AG09309 (cell line): ENCODE results near the gene SLC45A3.

Experiments used
- DNase-seq: peaks from one replicate; pipeline ENCODE4 v3.0.0-alpha.2; 2010; ENCODE audit warnings: low read depth
- H3K4me3 ChIP-seq: 2 replicates; pipeline ENCODE4 v1.5.1; 2011; ENCODE audit warnings: mild to moderate bottlenecking, low read depth, low read length, moderate library complexity; ENCODE audit not compliant: control insufficient read depth
- CTCF ChIP-seq: IDR thresholded peaks from 2 replicates; pipeline ENCODE4 v1.5.1; 2011; ENCODE audit warnings: mild to moderate bottlenecking, low read depth, low read length, inconsistent platforms; ENCODE audit not compliant: insufficient read depth, control insufficient read depth; ENCODE audit errors: missing control alignments

The SLC45A3 gene

GRCh38 chr1:205612556-205612955 is 67.8 kb downstream of the SLC45A3 start:
- H3K4me3 ChIP-seq = no peak overlapping the region
- no peak for TF ChIP-seq CTCF
- DNase-seq = no peak

GRCh38 chr1:205612104-205612503 is 68.2 kb downstream of the SLC45A3 start:
- no peak for DNase-seq
- no peak for TF ChIP-seq CTCF
- H3K4me3 ChIP-seq = no peak overlapping the region

DNA sequence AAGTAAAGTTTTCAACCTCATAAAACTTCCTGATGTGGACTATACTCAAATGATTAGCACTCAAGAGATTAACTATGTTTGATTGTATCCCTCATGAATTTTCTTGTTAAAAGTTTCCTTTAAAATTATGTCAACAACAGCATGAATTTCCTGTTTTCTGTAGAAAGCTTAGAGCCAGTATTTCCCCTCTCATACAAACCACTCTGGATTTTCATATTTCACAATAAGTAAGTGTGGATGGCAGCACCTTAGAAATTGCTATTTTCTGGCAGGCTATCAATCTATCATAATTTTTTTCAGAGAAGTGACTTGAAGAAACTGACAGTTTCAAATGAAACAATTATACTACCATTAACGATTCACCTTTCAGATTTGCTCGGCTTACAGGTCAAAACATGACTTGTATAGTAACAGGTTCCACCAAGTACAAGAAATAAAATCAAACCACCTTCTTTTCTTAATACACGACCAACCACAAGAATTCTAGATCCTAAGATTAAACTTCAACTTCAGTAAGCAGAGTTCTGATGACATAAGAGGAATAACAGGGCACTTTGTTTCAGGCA is 69.3 kb downstream of the SLC45A3 start:
- no peak for DNase-seq
- H3K4me3 ChIP-seq = no peak overlapping the region
- no peak for TF ChIP-seq CTCF

GRCh38 chr1:205610036-205610435 is 70.3 kb downstream of the SLC45A3 start:
- TF ChIP-seq CTCF = no peak
- H3K4me3 ChIP-seq = no peak overlapping the region
- no peak for DNase-seq
